ENCODE measurements around the gene GPR55.

The GPR55 gene

GRCh38 chr2:230898713-230899091 lies 26.3 kb downstream of the GPR55 start:
- no peak for DNase-seq

- DNase-seq: no peak
These were observed 26.9 kb downstream of the GPR55 start for GRCh38 chr2:230898016-230898712.

- DNase-seq: no peak
These were observed 28.5 kb downstream of the GPR55 start for GRCh38 chr2:230896346-230897115.

GRCh38 chr2:230895536-230896345 lies 29.3 kb downstream of the GPR55 start:
- DNase-seq: no peak

GRCh38 chr2:230893841-230894781 lies 30.9 kb downstream of the GPR55 start:
- DNase-seq: no peak

GRCh38 chr2:230893338-230893737 lies 31.7 kb downstream of the GPR55 start:
- DNase-seq: no peak

- DNase-seq: no peak
These were observed 33.5 kb downstream of the GPR55 start for GRCh38 chr2:230891509-230891908.

- DNase-seq: no peak
These were observed 34.0 kb downstream of the GPR55 start for GRCh38 chr2:230891064-230891463.

- DNase-seq: no peak
These were observed 34.4 kb downstream of the GPR55 start for GRCh38 chr2:230890646-230891045.

GRCh38 chr2:230889911-230890601 lies 35.0 kb downstream of the GPR55 start:
- DNase-seq: no peak

GRCh38 chr2:230888824-230889400 lies 36.1 kb downstream of the GPR55 start:
- DNase-seq: no peak

GRCh38 chr2:230887342-230887741 lies 37.7 kb downstream of the GPR55 start:
- no peak for DNase-seq

GRCh38 chr2:230886671-230887071 lies 38.4 kb downstream of the GPR55 start:
- no peak for DNase-seq

GRCh38 chr2:230886206-230886605 lies 38.8 kb downstream of the GPR55 start:
- no peak for DNase-seq

GRCh38 chr2:230885463-230886130 lies 39.4 kb downstream of the GPR55 start:
- no peak for DNase-seq

- DNase-seq: no peak
These were observed 43.2 kb downstream of the GPR55 start for GRCh38 chr2:230881840-230882239.

GRCh38 chr2:230879891-230880290 lies 45.2 kb downstream of the GPR55 start:
- no peak for DNase-seq

- DNase-seq: no peak
These were observed 45.7 kb downstream of the GPR55 start for GRCh38 chr2:230879271-230879882.

- no peak for DNase-seq
These were observed 46.3 kb downstream of the GPR55 start for GRCh38 chr2:230878599-230879188.
